Fibroblast of the aortic adventitia (primary cell): ENCODE measurements around the gene MDN1. TPM values are rescaled to one million over a fixed set of nuclear protein-coding genes. Genes with fewer than 3 reads are reported as not detected.

Experiments
- DNase-seq: peaks from one replicate; pipeline ENCODE4 v3.0.0-alpha.2; 2010; ENCODE audit warnings: low read depth
- H3K4me3 ChIP-seq: 2 replicates; pipeline ENCODE4 v1.5.1; 2011; ENCODE audit warnings: low read depth, mild to moderate bottlenecking, control low read depth, low read length, moderate library complexity
- total RNA-seq: library from RNA; depleted of rRNA; stranded (reverse); fragments of >200 nt; gene quantifications from 2 replicates; pipeline ENCODE4 v1.2.3, GENCODE V29; 2012; ENCODE audit warnings: low replicate concordance
- TF ChIP-seq, protein P1 (sequence below): IDR thresholded peaks from 2 replicates; pipeline ENCODE4 v1.5.1; 2011; ENCODE audit warnings: mild to moderate bottlenecking, low read length, control low read depth, inconsistent platforms; ENCODE audit not compliant: insufficient read depth

Gene MDN1
- total RNA-seq, 1 donor, result 29.0 TPM

DNA sequence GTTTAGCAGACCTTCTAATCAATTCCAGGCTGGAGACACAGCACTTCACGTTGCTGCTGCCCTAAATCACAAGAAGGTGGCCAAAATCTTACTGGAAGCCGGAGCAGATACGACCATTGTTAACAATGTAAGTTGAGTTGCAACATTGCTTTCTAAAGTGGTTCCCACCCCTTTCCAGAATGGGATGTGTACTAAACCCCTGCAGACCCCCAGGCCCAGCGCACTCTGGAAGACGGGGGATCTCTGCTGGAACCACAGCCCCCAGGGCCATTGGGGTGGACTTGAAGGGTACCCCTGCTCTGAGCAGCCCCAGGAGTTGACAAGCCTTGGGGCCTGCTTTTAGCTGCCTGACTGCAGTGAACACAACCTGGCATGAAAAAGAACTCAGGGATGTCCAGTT is 203.1 kb downstream of the MDN1 start:
- TF ChIP-seq, protein P1, sequence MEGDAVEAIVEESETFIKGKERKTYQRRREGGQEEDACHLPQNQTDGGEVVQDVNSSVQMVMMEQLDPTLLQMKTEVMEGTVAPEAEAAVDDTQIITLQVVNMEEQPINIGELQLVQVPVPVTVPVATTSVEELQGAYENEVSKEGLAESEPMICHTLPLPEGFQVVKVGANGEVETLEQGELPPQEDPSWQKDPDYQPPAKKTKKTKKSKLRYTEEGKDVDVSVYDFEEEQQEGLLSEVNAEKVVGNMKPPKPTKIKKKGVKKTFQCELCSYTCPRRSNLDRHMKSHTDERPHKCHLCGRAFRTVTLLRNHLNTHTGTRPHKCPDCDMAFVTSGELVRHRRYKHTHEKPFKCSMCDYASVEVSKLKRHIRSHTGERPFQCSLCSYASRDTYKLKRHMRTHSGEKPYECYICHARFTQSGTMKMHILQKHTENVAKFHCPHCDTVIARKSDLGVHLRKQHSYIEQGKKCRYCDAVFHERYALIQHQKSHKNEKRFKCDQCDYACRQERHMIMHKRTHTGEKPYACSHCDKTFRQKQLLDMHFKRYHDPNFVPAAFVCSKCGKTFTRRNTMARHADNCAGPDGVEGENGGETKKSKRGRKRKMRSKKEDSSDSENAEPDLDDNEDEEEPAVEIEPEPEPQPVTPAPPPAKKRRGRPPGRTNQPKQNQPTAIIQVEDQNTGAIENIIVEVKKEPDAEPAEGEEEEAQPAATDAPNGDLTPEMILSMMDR, result no peak
- no peak overlapping the region for H3K4me3 ChIP-seq

GRCh38 chr6:89615882-89616281 is 203.7 kb downstream of the MDN1 start:
- no peak overlapping the region for H3K4me3 ChIP-seq
- TF ChIP-seq, protein P1, result no peak
- no peak for DNase-seq

More for the DNA sequence above, 203.1 kb downstream of the MDN1 start:
- DNase-seq, result no peak

GRCh38 chr6:89613790-89614189 is 205.8 kb downstream of the MDN1 start:
- no peak for DNase-seq
- TF ChIP-seq, protein P1, result no peak
- H3K4me3 ChIP-seq, result no peak overlapping the region

GRCh38 chr6:89612121-89612520 is 207.5 kb downstream of the MDN1 start:
- H3K4me3 ChIP-seq, result no peak overlapping the region
- no peak for DNase-seq
- TF ChIP-seq, protein P1, result no peak

GRCh38 chr6:89611666-89612065 is 207.9 kb downstream of the MDN1 start:
- no peak overlapping the region for H3K4me3 ChIP-seq
- peak; percentile 44 for DNase-seq
- TF ChIP-seq, protein P1, result no peak

GRCh38 chr6:89610149-89610642 is 209.4 kb downstream of the MDN1 start:
- TF ChIP-seq, protein P1, result peak; percentile 78
- no peak overlapping the region for H3K4me3 ChIP-seq
- peak; percentile 44 for DNase-seq

DNA sequence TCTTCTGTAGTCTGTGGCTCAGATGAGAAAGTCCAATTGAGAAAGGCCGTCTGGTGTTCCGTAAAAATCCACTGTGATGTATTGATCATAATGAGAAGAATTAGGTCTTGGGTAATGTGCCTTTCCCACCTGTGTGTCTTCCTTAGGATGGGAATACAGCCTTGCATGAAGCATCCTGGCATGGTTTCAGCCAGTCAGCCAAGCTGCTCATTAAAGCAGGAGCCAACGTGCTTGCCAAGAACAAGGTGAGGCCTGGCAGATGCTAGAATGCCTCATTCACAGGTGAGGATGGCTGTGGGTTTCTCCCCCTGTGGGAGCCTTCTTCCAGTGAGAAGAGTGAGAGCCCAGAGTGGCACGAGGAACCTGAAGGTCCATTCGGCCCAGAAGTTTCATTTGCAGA is 213.7 kb downstream of the MDN1 start:
- TF ChIP-seq, protein P1, result no peak

More for the DNA sequence above, 213.7 kb downstream of the MDN1 start:
- no peak for DNase-seq
- H3K4me3 ChIP-seq, result no peak overlapping the region
